H9 (cell line): ENCODE results near the gene MAPKAP1. TPM values are rescaled to one million over a fixed set of nuclear protein-coding genes. Genes with fewer than 3 reads are reported as not detected.

Experiments
- DNase-seq: peaks from one replicate; pipeline ENCODE4 v3.0.0-alpha.2; 2017
- H2AFZ ChIP-seq: one replicate; pipeline ENCODE4 v1.6.1; 2013; ENCODE audit warnings: mild to moderate bottlenecking, low read length, control low read depth, moderate library complexity
- H2AK5ac ChIP-seq: 2 replicates; pipeline ENCODE4 v1.6.1; 2013; ENCODE audit warnings: low read length, control low read depth, mixed read lengths; ENCODE audit not compliant: insufficient read length
- H2BK120ac ChIP-seq: one replicate; pipeline ENCODE4 v1.6.1; 2013; ENCODE audit warnings: low read depth, mild to moderate bottlenecking, low read length, control low read depth, inconsistent platforms; ENCODE audit not compliant: poor library complexity, severe bottlenecking
- H2BK12ac ChIP-seq: 2 replicates; pipeline ENCODE4 v1.6.1; 2013; ENCODE audit warnings: low read length, control low read depth, mixed read lengths, low read depth; ENCODE audit not compliant: insufficient read length
- H2BK15ac ChIP-seq: 2 replicates; pipeline ENCODE4 v1.6.1; 2013; ENCODE audit warnings: low read depth, low read length, control low read depth
- H2BK20ac ChIP-seq: one replicate; pipeline ENCODE4 v1.6.1; 2013; ENCODE audit warnings: low read depth, mild to moderate bottlenecking, low read length, control low read depth, inconsistent platforms; ENCODE audit not compliant: poor library complexity, severe bottlenecking
- H2BK5ac ChIP-seq: 2 replicates; pipeline ENCODE4 v1.6.1; 2013; ENCODE audit warnings: low read length, control low read depth, mixed read lengths; ENCODE audit not compliant: insufficient read length
- H3K14ac ChIP-seq: 2 replicates; pipeline ENCODE4 v1.6.1; 2013; ENCODE audit warnings: low read length, control low read depth; ENCODE audit not compliant: insufficient read depth
- H3K18ac ChIP-seq: 2 replicates; pipeline ENCODE4 v1.6.1; 2013; ENCODE audit warnings: low read depth, mild to moderate bottlenecking, mixed read lengths, low read length, control low read depth; ENCODE audit not compliant: insufficient read length
- H3K23ac ChIP-seq: 2 replicates; pipeline ENCODE4 v1.6.1; 2013; ENCODE audit warnings: low read length, control low read depth, mixed read lengths, low read depth; ENCODE audit not compliant: insufficient read length
- H3K23me2 ChIP-seq: 2 replicates; pipeline ENCODE4 v1.6.1; 2013; ENCODE audit warnings: low read depth, mild to moderate bottlenecking, mixed read lengths, low read length, control low read depth; ENCODE audit not compliant: insufficient read length, poor library complexity, severe bottlenecking
- H3K27ac ChIP-seq: 2 replicates; pipeline ENCODE4 v1.5.1; 2013; ENCODE audit warnings: low read length, control low read depth, mixed read lengths, low read depth; ENCODE audit not compliant: insufficient read length
- H3K27me3 ChIP-seq: 2 replicates; pipeline ENCODE4 v1.6.1; 2013; ENCODE audit warnings: low read length, control low read depth, inconsistent platforms; ENCODE audit not compliant: insufficient read depth
- H3K4ac ChIP-seq: 2 replicates; pipeline ENCODE4 v1.6.1; 2013; ENCODE audit warnings: low read depth, mild to moderate bottlenecking, control low read depth, inconsistent platforms, low read length, moderate library complexity
- H3K4me1 ChIP-seq: 2 replicates; pipeline ENCODE4 v1.6.1; 2013; ENCODE audit warnings: low read length, control low read depth, inconsistent platforms; ENCODE audit not compliant: insufficient read depth
- H3K4me2 ChIP-seq: 2 replicates; pipeline ENCODE4 v1.6.1; 2013; ENCODE audit warnings: low read length, control low read depth, mixed read lengths; ENCODE audit not compliant: insufficient read length, insufficient read depth
- H3K56ac ChIP-seq: 2 replicates; pipeline ENCODE4 v1.6.1; 2013; ENCODE audit warnings: low read depth, mild to moderate bottlenecking, mixed read lengths, low read length, control low read depth; ENCODE audit not compliant: insufficient read length
- H3K79me1 ChIP-seq: 2 replicates; pipeline ENCODE4 v1.6.1; 2013; ENCODE audit warnings: low read depth, mild to moderate bottlenecking, moderate library complexity, low read length, control low read depth, inconsistent platforms; ENCODE audit not compliant: insufficient read depth, poor library complexity, severe bottlenecking
- H3K79me2 ChIP-seq: 2 replicates; pipeline ENCODE4 v1.6.1; 2013; ENCODE audit warnings: low read length, control low read depth, inconsistent platforms; ENCODE audit not compliant: insufficient read depth
- H3K9ac ChIP-seq: 2 replicates; pipeline ENCODE4 v1.6.1; 2013; ENCODE audit warnings: low read length, control low read depth, mixed read lengths; ENCODE audit not compliant: insufficient read length; ENCODE audit errors: extremely low read depth
- H3K9me3 ChIP-seq: one replicate; pipeline ENCODE4 v1.6.1; 2013; ENCODE audit warnings: low read depth, low read length, inconsistent platforms; ENCODE audit not compliant: control insufficient read depth
- H3T11ph ChIP-seq: one replicate; pipeline ENCODE4 v1.6.1; 2013; ENCODE audit warnings: mild to moderate bottlenecking, low read length, control low read depth, inconsistent platforms
- H4K20me1 ChIP-seq: one replicate; pipeline ENCODE4 v1.6.1; 2013; ENCODE audit not compliant: control insufficient read depth, insufficient read length, insufficient read depth
- H4K5ac ChIP-seq: 2 replicates; pipeline ENCODE4 v1.6.1; 2013; ENCODE audit warnings: low read depth, mild to moderate bottlenecking, mixed read lengths, low read length, control low read depth; ENCODE audit not compliant: insufficient read length
- H4K8ac ChIP-seq: replicated peaks from 2 replicates; pipeline ENCODE4 v1.6.1; 2013; ENCODE audit warnings: low read length, control low read depth, mixed read lengths, low read depth; ENCODE audit not compliant: insufficient read length
- H4K91ac ChIP-seq: 2 replicates; pipeline ENCODE4 v1.6.1; 2013; ENCODE audit warnings: low read depth, mild to moderate bottlenecking, moderate library complexity, mixed read lengths, low read length, control low read depth; ENCODE audit not compliant: insufficient read length
- H3K27ac Mint-ChIP-seq, 3 experiments: 2 replicates in 2 of 3; 3 replicates in 1 of 3; pipeline ENCODE4 v1.8.0; 2020 to 2021; ENCODE audit warnings: mixed read lengths in 3 of 3, mild to moderate bottlenecking in 1 of 3, moderate library complexity in 1 of 3
- H3K27me3 Mint-ChIP-seq: 2 replicates; pipeline ENCODE4 v1.8.0; 2021; ENCODE audit warnings: low read depth, mild to moderate bottlenecking, moderate library complexity, mixed read lengths
- H3K36me3 Mint-ChIP-seq, 3 experiments: 2 replicates in 2 of 3; 3 replicates in 1 of 3; pipeline ENCODE4 v1.8.0; 2020 to 2021; ENCODE audit warnings: low read depth in 3 of 3, mixed read lengths in 3 of 3; ENCODE audit not compliant: insufficient read depth in 1 of 3
- H3K4me1 Mint-ChIP-seq, 2 experiments: 2 replicates each; pipeline ENCODE4 v1.8.0; 2020; ENCODE audit warnings: mixed read lengths in 2 of 2
- H3K4me3 Mint-ChIP-seq, 2 experiments: 2 replicates in 1 of 2; 3 replicates in 1 of 2; pipeline ENCODE4 v1.8.0; 2020 to 2021; ENCODE audit warnings: mild to moderate bottlenecking in 2 of 2, mixed read lengths in 2 of 2, moderate library complexity in 1 of 2
- H3K9me3 Mint-ChIP-seq, 2 experiments: 2 replicates in 1 of 2; 3 replicates in 1 of 2; pipeline ENCODE4 v1.8.0; 2020; ENCODE audit warnings: mild to moderate bottlenecking in 2 of 2, mixed read lengths in 2 of 2, moderate library complexity in 1 of 2
- CTCF ChIP-seq: fragments of 200-600 bp; sonication (generic); conservative IDR thresholded peaks from 3 replicates; pipeline ENCODE4 v1.8.0; 2021; ENCODE audit warnings: antibody characterized with exemption, mild to moderate bottlenecking
- WGBS: extraction: QIAGEN DNeasy Blood & Tissue Kit; methylation state at CpG from one replicate; pipeline ENCODE4 v1.1.7; 2013; ENCODE audit warnings: missing lambda C conversion rate, low lambda C conversion rate, mixed read lengths; ENCODE audit not compliant: insufficient read length; ENCODE audit errors: extremely low coverage; 5-methylcytosine and 5-hydroxymethylcytosine counted together
- total RNA-seq: library from RNA; stranded (reverse); gene quantifications from 2 replicates; pipeline ENCODE4 v1.2.1, GENCODE V29; 2021

The MAPKAP1 gene
- total RNA-seq, 1 experiment from 2014 or later, result 97.0 TPM

GRCh38 chr9:125460883-125461635, 245.9 kb downstream of the MAPKAP1 start:
- H3K4me3 Mint-ChIP-seq, result no peak overlapping the region
- Histone ChIP-seq H3K9me3 (peaks cover 15% of the 10 kb centered on the region), H3K4ac (no peak overlapping the region), H3K18ac (no peak overlapping the region), H3K27ac (no peak overlapping the region), H2BK5ac (no peak overlapping the region), H3K9ac (no peak overlapping the region), H4K5ac (no peak overlapping the region), H3K79me1 (no peaks in the 10 kb centered on the region), H2BK120ac (no peak overlapping the region), H2BK15ac (no peak overlapping the region), H3K4me2 (no peak overlapping the region), H4K20me1 (no peaks in the 10 kb centered on the region), H2BK12ac (no peak overlapping the region), H2AFZ (no peak overlapping the region), H2BK20ac (no peak overlapping the region), H3K23ac (no peak overlapping the region), H3K4me1 (no peaks in the 10 kb centered on the region), H3K27me3 (no peaks in the 10 kb centered on the region), H3K23me2 (no peaks in the 10 kb centered on the region), H4K8ac (no peak overlapping the region), H4K91ac (no peak overlapping the region), H3K56ac (no peak overlapping the region), H2AK5ac (no peak overlapping the region), H3K14ac (no peak overlapping the region), H3T11ph (no peak overlapping the region), H3K79me2 (no peaks in the 10 kb centered on the region)
- H3K36me3 Mint-ChIP-seq, result peaks cover 47 to 49% (median 47%) of the 10 kb centered on the region in 3 experiments
- H3K27me3 Mint-ChIP-seq, result no peaks in the 10 kb centered on the region
- H3K9me3 Mint-ChIP-seq, result peaks cover 38 to 39% of the 10 kb centered on the region in 2 experiments
- WGBS, result no CpG with 5 or more reads among the region's 8 CpGs
- H3K27ac Mint-ChIP-seq, result peak overlapping the region in 1 of 3 experiments; percentile 88; a peak in 1 of 7 replicates
- H3K4me1 Mint-ChIP-seq, result peaks cover 4 to 11% of the 10 kb centered on the region in 2 experiments
- DNase-seq, result no peak
- TF ChIP-seq CTCF, result no peak
